ENCODE data around the gene PTS.

Gene PTS

DNA sequence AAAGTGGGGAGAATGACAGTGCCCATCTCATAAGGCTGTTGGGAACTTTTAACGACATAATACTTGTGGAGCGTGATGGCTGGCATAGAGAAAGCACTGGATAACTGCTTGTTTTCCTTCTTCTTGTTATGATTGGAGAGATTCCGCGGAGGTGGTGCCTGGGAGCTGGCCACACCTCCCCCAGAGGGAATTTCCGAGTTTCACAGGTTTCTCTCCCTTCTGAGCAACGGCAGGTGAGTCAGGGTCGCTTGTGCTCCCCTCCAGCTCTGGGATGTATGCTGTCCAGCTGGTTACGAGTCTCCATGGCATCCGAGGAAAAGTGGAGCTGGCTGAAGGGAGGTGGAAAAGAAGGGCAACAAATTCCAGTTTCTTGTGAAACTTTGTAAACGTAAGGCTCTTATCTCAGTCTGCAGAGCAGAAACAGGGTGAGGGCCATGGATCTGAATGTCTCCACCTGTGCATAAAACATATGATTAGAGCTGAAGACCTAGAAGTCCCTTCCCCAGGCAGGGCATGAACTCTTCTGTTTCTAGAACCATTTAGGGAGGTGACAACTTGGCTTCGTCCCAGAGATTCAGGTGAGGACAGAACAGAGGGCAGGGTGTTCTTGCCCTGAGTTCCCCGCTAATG, 44.4 kb downstream of the PTS start:
- Histone ChIP-seq H3K4me1 (peaks cover 13% of the 10 kb centered on the region), H3K36me3 (no peaks in the 10 kb centered on the region), H3K9me3 (no peaks in the 10 kb centered on the region), H3K27me3 (no peaks in the 10 kb centered on the region), H3K4me3 (ENCODE audit: low read depth, low read length) (no peak overlapping the region)
- no peak for DNase-seq
- TF ChIP-seq, protein P1, sequence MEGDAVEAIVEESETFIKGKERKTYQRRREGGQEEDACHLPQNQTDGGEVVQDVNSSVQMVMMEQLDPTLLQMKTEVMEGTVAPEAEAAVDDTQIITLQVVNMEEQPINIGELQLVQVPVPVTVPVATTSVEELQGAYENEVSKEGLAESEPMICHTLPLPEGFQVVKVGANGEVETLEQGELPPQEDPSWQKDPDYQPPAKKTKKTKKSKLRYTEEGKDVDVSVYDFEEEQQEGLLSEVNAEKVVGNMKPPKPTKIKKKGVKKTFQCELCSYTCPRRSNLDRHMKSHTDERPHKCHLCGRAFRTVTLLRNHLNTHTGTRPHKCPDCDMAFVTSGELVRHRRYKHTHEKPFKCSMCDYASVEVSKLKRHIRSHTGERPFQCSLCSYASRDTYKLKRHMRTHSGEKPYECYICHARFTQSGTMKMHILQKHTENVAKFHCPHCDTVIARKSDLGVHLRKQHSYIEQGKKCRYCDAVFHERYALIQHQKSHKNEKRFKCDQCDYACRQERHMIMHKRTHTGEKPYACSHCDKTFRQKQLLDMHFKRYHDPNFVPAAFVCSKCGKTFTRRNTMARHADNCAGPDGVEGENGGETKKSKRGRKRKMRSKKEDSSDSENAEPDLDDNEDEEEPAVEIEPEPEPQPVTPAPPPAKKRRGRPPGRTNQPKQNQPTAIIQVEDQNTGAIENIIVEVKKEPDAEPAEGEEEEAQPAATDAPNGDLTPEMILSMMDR (IDR thresholded peaks at IDR 0.05; ENCODE audit: low read depth, low read length) = no peak

DNA sequence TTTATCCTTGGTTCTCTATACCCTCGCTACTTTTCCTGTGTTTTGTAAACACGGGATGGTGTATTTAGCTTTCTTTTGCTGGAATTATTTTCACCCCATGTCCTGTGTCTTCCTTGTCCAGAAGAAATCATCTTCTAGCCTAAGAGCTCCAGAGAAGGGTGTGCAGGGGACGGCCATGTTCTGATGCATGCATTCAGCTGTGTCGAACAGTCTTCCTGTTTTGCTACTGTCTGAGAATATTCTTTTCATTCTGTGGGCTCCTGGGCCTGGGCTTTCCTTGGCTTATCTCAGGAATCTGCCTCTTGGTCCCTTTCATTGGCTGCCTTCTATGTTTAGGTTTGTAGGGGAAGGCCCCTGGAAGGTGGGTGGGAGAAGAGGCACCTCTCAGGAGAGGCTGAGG, 45.0 kb downstream of the PTS start:
- Histone ChIP-seq H3K4me1 (peaks cover 11% of the 10 kb centered on the region), H3K36me3 (no peaks in the 10 kb centered on the region), H3K27me3 (no peaks in the 10 kb centered on the region), H3K4me3 (ENCODE audit: low read depth, low read length) (no peak overlapping the region), H3K9me3 (no peaks in the 10 kb centered on the region)
- TF ChIP-seq, protein P1 (IDR thresholded peaks at IDR 0.05; ENCODE audit: low read depth, low read length) = no peak
- no peak for DNase-seq

DNA sequence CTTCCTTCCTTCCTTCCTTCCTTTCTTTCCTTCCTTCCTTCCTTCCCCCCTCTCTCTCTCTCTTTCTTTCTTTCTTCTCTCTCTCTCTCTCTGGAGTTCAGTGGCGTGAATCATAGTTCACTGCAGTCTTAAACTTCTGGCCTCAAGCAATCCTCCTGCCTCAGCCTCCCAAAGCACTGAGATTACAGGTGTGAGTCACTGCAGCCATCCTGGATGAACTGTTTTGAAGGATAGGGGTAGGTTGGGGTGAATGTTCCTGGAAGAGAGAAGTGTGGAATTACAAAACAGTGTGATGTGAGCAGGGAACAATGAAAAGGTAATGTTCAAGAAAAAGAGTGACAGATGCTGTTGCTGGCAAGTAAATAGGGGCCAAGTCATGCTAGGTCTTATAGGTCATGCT, 46.8 kb downstream of the PTS start:
- no peak for DNase-seq
- H3K9me3 ChIP-seq = no peaks in the 10 kb centered on the region
- TF ChIP-seq, protein P1 (IDR thresholded peaks at IDR 0.05; ENCODE audit: low read depth, low read length) = no peak
- no peaks in the 10 kb centered on the region for H3K27me3 ChIP-seq
- H3K4me3 ChIP-seq (ENCODE audit: low read depth, low read length) = no peak overlapping the region
- no peaks in the 10 kb centered on the region for H3K36me3 ChIP-seq
- H3K4me1 ChIP-seq = no peaks in the 10 kb centered on the region

DNA sequence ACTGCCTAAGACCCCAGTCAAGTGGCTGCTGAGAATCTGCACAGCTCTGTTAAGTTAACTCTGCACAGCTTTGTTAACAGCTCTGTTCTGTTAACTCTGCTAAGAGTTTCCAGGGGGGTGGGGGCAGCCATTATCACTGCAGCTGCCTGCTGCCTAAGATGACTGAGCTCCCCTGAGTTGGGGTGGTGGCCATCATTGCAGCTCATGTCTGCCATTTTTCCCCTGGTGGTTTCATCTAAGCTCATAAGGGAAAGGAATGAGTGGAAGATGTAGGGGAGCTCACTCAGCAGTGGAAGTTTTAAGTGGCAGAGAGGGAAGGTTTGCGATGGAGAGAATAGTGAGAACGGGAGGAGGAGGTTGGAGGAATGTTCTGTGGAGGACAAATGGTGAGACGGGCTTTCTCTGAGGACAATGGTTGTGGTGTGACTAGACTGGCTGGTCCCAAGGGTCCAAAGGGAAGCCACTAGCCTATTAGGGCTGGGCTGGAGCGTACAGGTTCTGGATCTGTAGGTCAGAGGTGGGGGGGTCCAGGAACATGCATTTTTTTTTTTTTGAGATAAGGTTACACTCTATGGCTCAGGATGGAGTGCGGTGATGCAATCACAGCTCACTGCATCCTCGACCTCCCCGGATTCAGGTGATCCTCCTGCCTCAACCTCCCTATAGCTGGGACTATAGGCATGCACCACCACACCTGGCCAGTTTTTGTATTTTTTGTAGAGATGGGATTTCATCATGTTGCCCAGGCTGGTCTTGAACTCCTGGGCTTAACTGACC, 48.0 kb downstream of the PTS start:
- no peaks in the 10 kb centered on the region for H3K27me3 ChIP-seq
- H3K4me1 ChIP-seq = no peaks in the 10 kb centered on the region
- H3K4me3 ChIP-seq (ENCODE audit: low read depth, low read length) = no peak overlapping the region
- TF ChIP-seq, protein P1 (IDR thresholded peaks at IDR 0.05; ENCODE audit: low read depth, low read length) = no peak
- DNase-seq = no peak
- H3K36me3 ChIP-seq = no peaks in the 10 kb centered on the region
- no peaks in the 10 kb centered on the region for H3K9me3 ChIP-seq

DNA sequence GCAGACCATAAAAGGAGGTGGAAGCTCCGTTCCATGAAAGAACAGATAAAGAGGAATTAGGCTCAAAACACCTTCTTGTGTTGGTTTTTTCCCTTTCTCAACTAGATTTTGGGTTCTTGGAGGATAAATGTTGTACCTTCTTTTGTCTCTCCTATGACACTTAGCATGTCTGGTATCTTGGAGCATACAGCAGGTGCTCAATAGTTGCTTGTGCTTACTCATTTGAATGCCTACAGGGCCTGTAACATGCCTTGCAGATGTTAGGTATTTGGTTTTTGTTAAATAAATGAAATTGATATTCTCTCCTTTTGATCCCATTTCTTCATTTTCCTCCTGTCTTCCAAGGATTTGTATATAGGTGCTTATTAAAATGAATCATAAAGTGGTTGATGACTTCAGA, 50.8 kb downstream of the PTS start:
- DNase-seq = no peak
- H3K27me3 ChIP-seq = no peaks in the 10 kb centered on the region
- TF ChIP-seq, protein P1 (IDR thresholded peaks at IDR 0.05; ENCODE audit: low read depth, low read length) = no peak
- no peaks in the 10 kb centered on the region for H3K9me3 ChIP-seq
- no peaks in the 10 kb centered on the region for H3K36me3 ChIP-seq
- H3K4me1 ChIP-seq = no peaks in the 10 kb centered on the region
- no peak overlapping the region for H3K4me3 ChIP-seq (ENCODE audit: low read depth, low read length)

DNA sequence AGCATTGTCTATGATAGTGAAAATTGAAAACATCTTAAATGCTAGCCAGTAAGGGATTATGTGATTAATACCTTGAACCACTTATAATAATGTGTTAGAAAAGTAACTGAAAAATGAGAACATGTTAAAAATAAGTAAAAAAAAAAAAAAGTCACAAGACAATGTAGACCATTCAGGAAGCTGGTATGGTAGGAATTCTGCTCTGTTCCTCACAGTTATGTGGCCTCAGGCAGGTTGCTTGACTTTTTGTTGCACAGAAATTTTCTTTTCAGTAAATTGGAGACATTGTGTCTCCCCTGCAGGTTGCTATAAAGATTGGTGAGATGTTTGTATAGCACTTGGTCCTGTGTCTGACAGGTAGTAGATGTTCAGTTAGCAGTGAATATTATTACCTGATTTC, 51.7 kb downstream of the PTS start:
- no peaks in the 10 kb centered on the region for H3K27me3 ChIP-seq
- DNase-seq = no peak
- H3K36me3 ChIP-seq = no peaks in the 10 kb centered on the region
- no peaks in the 10 kb centered on the region for H3K4me1 ChIP-seq
- H3K4me3 ChIP-seq (ENCODE audit: low read depth, low read length) = no peak overlapping the region
- TF ChIP-seq, protein P1 (IDR thresholded peaks at IDR 0.05; ENCODE audit: low read depth, low read length) = no peak
- no peaks in the 10 kb centered on the region for H3K9me3 ChIP-seq

Measured in BE2C (cell line).